GM12891 (cell line): ENCODE results near the gene SORT1.
"Not testable (repeated sequence)": the region's sequence is repeated elsewhere in the genome, so short reads cannot be mapped to it uniquely, and the experiment has no call there.

Experiments used
- DNase-seq: peaks from one replicate; pipeline ENCODE4 v3.0.0; 2011; ENCODE audit warnings: low spot score; ENCODE audit not compliant: insufficient read length
- FAIRE-seq: peaks from 2 replicates; lab custom pipeline; 2011; peaks lifted over from hg19 to GRCh38; lab: Jason Lieb, UNC
- PAX5 ChIP-seq: IDR thresholded peaks from 2 replicates; pipeline ENCODE4 v1.6.1; 2011; ENCODE audit warnings: low read length, moderate library complexity, mild to moderate bottlenecking; ENCODE audit not compliant: insufficient read depth, severe bottlenecking
- POLR2A ChIP-seq: IDR thresholded peaks from 2 replicates; pipeline ENCODE4 v1.6.1; 2011; ENCODE audit warnings: low read depth, low read length, control low read depth
- POLR2AphosphoS5 ChIP-seq: IDR thresholded peaks from 2 replicates; pipeline ENCODE4 v1.6.1; 2011; ENCODE audit warnings: low read depth, low read length, control low read depth
- POU2F2 ChIP-seq: IDR thresholded peaks from 2 replicates; pipeline ENCODE4 v1.6.1; 2011; ENCODE audit warnings: low read depth, mild to moderate bottlenecking, control low read depth, low read length, moderate library complexity
- SPI1 ChIP-seq: IDR thresholded peaks from 2 replicates; pipeline ENCODE4 v1.6.1; 2011; ENCODE audit warnings: low read depth, low read length, control low read depth
- TAF1 ChIP-seq: IDR thresholded peaks from 2 replicates; pipeline ENCODE4 v1.6.1; 2011; ENCODE audit warnings: low read depth, low read length, control low read depth

SORT1 gene

DNA sequence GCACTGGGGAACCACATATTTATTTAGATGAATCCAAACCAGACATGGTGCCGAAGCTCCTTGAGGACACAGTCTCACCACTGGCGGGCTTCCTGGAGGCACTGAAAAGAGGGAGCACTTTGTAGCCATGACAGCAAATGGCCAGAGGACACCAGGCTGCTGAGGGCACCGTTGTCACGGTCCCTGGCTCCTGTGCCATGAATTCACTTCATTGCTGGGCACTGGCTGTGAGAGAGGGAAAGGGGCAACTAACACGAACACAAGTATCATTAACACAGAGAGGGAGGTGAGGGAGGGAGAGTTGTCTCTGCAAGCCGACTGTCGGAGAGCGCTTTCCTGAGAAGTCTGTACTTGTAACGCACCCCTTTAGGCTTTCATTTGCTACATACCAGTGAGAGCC lies 105.4 kb downstream of the SORT1 start:
- FAIRE-seq (no peak), DNase-seq (no peak)
- TF ChIP-seq TAF1: no peak
- no peak for TF ChIP-seq SPI1
- no peak for TF ChIP-seq POLR2A
- no peak for TF ChIP-seq PAX5
- no peak for TF ChIP-seq POLR2AphosphoS5
- no peak for TF ChIP-seq POU2F2

DNA sequence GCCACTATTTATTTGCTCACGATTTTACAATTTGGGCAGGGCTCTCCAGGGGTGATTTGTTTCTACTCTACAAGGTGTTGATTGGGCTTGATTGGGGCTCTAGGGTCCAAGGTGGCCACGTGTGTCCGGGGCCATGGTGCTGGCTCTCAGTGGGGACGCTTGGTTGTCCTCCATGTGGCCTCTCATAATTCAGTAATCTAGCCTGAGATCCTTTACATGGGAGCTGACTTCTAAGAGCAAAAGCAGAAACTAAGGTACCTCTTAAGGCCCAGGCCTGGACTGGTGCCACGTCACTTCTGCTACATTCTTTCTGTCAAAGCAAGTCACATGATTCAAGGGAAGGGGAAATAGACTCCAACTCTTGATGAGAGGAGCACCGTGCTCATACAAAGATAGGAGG lies 106.7 kb downstream of the SORT1 start:
- FAIRE-seq: no peak
- no peak for TF ChIP-seq PAX5
- TF ChIP-seq SPI1: no peak
- TF ChIP-seq TAF1: no peak
- TF ChIP-seq POLR2A: no peak
- no peak for TF ChIP-seq POLR2AphosphoS5
- TF ChIP-seq POU2F2: no peak

DNA sequence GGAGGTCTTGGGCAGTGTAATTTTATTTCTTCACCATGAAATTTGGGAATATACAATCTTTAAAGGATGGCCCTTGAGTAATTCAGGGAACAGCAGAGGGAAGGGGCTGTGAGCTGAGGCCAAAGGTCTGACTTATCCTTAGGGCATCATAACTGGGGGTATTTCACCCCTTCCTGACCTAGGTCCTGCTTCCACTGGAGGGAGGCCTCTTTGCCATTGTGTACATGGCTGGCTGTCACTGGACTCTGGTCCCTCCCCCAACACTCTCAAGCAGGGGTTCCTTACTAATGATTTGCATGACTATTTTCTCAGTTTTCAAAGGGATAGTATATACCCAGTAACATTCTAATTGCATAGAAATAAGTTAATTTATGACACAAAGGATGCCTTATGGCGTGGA lies 107.6 kb downstream of the SORT1 start:
- DNase-seq (no peak), FAIRE-seq (no peak)
- TF ChIP-seq POLR2AphosphoS5: no peak
- no peak for TF ChIP-seq POU2F2
- no peak for TF ChIP-seq SPI1
- TF ChIP-seq PAX5: no peak
- no peak for TF ChIP-seq TAF1
- no peak for TF ChIP-seq POLR2A

More for the DNA sequence above, 106.7 kb downstream of the SORT1 start:
- no peak for DNase-seq

DNA sequence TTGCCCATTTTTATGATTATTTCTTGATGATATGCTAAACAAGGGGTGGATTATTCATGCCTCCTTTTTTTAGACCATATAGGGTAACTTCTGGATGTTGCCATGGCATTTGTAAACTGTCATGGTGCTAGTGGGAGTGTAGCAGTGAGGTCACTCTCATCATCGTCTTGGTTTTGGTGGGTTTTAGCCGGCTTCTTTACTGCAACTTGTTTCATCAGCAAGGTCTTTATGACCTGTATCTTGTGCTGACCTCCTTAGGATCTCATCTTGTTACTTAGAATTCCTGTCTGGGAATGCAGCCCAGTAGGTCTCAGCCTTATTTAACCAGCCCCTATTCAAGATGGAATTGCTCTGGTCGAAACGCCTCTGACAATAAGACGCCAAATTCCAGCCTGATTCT lies 111.0 kb downstream of the SORT1 start:
- not testable (repeated sequence) for DNase-seq, FAIRE-seq

DNA sequence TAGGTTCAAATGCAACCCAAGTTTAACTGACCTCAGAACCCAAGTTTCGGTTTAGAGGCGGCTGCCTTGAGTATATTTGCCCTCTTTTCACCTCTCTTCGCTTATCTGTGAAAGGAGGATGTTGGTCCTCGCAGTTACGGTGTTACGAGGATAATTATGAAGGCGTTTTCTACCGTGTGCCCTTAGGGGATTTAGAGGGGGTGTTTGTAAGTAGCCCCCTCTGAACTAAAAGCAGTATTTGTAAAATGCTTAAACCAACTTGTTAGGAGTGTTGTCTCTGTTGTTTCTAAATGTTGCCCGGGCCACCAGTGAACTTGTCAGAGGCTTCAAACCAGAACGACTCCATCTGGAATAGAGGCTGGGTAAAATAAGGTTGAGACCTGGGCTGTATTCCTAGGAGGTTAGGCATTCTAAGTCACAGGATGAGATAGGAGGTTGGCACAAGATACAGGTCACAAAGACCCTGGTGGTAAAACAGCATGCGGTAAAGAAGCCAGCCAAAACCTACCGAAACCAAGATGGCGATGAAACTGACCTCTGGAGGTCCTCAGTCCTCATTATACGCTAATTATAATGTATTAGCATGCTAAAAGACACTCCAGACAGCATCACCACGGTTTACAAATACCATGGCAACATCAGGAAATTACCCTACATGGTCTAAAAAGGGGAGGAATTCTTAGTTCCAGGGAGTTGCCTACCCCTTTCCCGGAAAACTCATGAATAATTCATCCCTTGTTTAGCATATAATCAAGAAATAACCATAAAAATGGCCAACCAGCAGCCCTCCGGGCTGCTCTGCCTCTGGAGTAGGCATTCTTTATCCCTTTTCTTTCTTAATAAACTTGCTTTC lies 113.7 kb downstream of the SORT1 start:
- DNase-seq (no peak), FAIRE-seq (no peak)
- TF ChIP-seq PAX5 (no peak), POLR2AphosphoS5 (no peak), POLR2A (no peak), TAF1 (no peak), SPI1 (no peak), POU2F2 (no peak)

DNA sequence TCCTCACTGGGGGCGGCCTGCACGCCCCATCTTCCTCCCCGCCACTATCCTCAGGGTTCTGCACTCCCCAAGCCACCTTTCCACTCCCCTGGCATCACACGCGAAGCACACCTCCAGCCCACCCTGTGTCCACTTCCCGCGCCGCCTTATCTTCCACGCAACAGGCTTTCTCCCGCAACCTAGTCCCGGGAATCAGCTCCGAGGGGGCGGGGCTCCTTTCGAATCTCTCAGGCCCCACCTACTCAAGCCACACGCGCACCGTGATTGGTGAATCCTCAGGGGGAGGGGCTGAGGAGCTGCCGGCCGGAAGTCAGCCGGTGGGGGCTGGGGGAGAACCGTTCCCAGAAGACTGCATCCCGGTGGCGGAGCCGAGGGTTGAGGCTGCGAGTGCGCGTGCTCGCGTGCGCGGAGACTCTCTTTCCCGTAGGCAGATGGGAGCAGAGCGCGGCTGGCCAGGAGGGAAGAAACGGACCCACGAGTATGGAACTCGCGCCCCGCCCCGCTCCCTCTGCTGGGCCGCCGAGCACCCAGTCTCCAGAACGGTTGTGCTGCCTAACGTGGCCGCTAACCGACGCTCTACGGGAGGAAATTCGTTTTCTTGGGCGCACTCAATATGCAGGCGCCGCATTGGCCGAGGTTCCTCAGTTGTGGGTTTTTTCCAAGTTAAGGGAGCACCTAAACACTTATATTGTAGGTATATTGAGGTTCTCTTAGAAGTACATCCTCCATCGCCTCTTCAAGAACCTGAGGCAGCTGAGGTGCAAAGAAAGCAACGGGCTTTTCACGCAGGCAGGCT lies 114.6 kb downstream of the SORT1 start, which contains the start of gene PSRC1:
Gene PSRC1 (minus strand): TSS at position 194 of the 796 bp plus-strand sequence.
- FAIRE-seq: peak; percentile 81
- TF ChIP-seq POLR2AphosphoS5: no peak
- TF ChIP-seq PAX5: no peak
- TF ChIP-seq SPI1: no peak
- TF ChIP-seq POU2F2: peak; percentile 60; the same call in 1 of the 2 replicates
- TF ChIP-seq TAF1: no peak
- TF ChIP-seq POLR2A: no peak
- peak; percentile 98 for DNase-seq

DNA sequence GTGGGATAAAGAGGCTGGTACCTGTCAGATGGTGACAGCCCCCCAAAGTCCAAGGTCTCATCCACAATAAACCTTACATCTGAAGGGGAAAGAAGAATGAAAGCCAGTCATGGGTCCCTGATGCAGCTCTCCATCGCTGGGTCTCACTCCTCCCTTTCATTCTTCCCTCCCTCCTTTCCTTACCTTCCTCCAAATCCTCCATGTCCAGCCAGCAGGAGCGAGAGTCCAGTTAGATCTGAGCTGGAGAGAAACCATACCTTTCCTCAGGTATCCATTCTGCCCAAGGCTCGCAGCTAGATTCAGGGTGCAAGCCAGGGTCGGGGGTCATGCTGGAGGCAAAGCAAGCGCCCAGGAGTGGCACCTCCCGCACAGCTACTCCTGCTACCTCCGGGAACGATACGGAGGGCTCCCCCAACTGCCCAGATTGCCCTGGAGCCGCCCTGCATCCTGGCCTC lies 115.2 kb downstream of the SORT1 start:
- no peak for TF ChIP-seq POLR2AphosphoS5
- TF ChIP-seq SPI1: no peak
- TF ChIP-seq PAX5: no peak
- TF ChIP-seq TAF1: no peak
- TF ChIP-seq POLR2A: no peak
- no peak for TF ChIP-seq POU2F2
- DNase-seq: no peak
- FAIRE-seq: no peak

DNA sequence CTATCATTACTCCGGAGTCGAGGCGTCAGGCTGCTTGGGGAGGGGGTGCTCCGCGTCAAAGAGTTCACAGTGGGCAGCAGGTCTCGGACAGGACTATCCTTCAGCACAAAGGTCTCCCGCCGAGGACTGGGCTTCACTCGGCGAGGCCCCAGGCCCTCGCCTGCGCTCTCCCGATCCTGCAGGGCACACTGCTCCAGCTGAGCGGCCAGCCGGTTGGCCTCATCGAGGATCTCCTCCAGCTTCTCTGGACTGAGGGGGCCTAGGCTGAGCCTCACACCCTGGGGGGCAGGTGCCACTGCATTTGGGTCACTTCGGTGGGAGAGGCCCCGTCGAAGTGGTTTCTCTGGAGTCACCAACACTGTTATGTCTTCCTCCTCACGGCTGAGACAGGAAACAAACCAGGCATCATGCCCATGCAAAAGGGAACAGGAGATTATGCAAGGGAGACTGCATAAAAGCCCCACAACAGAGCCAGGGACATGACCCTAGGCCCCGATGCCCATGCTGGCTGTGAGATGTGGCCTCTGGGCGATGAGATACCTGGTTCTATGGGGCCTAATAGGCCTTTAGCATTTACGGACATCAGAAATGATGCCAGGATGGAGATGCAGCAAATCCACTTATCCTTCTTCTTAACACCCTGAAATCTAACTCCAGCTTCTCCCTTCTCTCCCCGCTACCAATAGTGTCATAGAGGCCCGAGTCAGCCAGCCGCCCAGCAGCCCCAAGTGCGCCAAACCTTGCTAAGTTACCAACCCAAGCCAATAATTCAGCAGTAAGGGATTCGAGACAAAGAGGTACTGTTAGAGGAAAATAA lies 115.8 kb downstream of the SORT1 start:
- DNase-seq: no peak
- TF ChIP-seq TAF1 (no peak), POLR2AphosphoS5 (no peak), PAX5 (no peak), POLR2A (no peak), POU2F2 (no peak), SPI1 (no peak)
- no peak for FAIRE-seq

DNA sequence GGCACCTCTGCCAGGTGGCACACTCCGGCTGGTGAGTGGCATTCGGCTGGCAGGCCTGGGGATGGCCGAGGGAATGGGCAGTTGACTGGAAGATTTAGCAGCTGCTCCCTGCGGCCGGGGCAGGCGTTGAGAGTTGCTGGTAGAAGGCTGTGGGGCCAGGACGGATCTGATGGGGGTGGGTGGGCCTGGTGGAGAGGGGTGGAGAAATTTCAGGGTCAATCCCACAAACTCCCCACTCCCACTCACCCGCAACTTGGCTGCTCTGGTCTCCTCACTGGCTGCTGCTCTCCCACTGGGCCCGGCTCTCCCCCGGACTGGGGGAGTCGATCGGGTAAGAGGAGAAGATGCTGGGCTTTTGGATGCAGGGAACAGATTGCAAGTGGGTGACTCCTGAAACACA lies 116.9 kb downstream of the SORT1 start:
- FAIRE-seq (no peak), DNase-seq (no peak)
- no peak for TF ChIP-seq SPI1
